ENCODE results near the gene COX6B2.
A peak's percentile ranks its signal among the peaks of the same experiment; 100 is the strongest.

COX6B2 gene

GRCh38 chr19:55387736-55388497 is 33.4 kb upstream of the COX6B2 start:
- no peak overlapping the region for H2BK12ac ChIP-seq (ENCODE audit: low read length)
- H3K27ac ChIP-seq (replicated peaks; ENCODE audit: low read length), result no peak overlapping the region
- H3K4ac ChIP-seq (ENCODE audit: low read length), result no peak overlapping the region
- peaks cover 0 to 3% (median 0%) of the 10 kb centered on the region in 3 experiments for H3K27me3 ChIP-seq (ENCODE audit: control insufficient read depth in 3 of 3, insufficient read depth in 3 of 3, low read depth in 1 of 3, low read length in 3 of 3)
- H3K18ac ChIP-seq (ENCODE audit: low read length), result no peak overlapping the region
- peaks cover 0 to under 1% of the 10 kb centered on the region in 2 donors for H3K9me3 ChIP-seq (replicated peaks in 1 of 2; ENCODE audit: control insufficient read depth in 2 of 2, insufficient read depth in 1 of 2, low read depth in 1 of 2, low read length in 2 of 2)
- peak overlapping the region; percentile 68 for H3K9ac ChIP-seq (ENCODE audit: low read depth, low read length, poor library complexity)
- H2BK120ac ChIP-seq (ENCODE audit: low read depth, low read length), result no peak overlapping the region
- H3K36me3 ChIP-seq (replicated peaks in 1 of 2; ENCODE audit: control insufficient read depth in 2 of 2, insufficient read depth in 2 of 2, low read length in 2 of 2), result peaks cover 44 to 57% of the 10 kb centered on the region in 2 donors
- H2AK5ac ChIP-seq (ENCODE audit: low read depth, low read length), result no peak overlapping the region
- H3K79me1 ChIP-seq (ENCODE audit: low read depth, low read length), result peaks cover 26% of the 10 kb centered on the region
- H4K8ac ChIP-seq (ENCODE audit: low read depth, low read length), result no peak overlapping the region
- no peak overlapping the region for H2AFZ ChIP-seq (ENCODE audit: low read length)
- peak overlapping the region; percentile 22 for H3K4me2 ChIP-seq (ENCODE audit: insufficient read depth, low read length, poor library complexity, severe bottlenecking)
- no peak for DNase-seq (ENCODE audit: low spot score)
- H2BK15ac ChIP-seq (ENCODE audit: low read length), result no peak overlapping the region
- WGBS, 2 donors (ENCODE audit: extremely low coverage in 2 of 2, insufficient read length in 2 of 2, insufficient replicate concordance in 1 of 2), result no CpG with 5 or more reads among the region's 24 CpGs
- no peak overlapping the region for H3K14ac ChIP-seq (ENCODE audit: low read length)
- H3K4me3 ChIP-seq (ENCODE audit: low read length in 2 of 2), result peak overlapping the region; percentile 15 to 89
- peak overlapping the region; percentile 3 for H3K23ac ChIP-seq (ENCODE audit: low read depth, low read length, poor library complexity)
- no peak overlapping the region for H2BK5ac ChIP-seq (ENCODE audit: low read length)
- no peak overlapping the region for H4K91ac ChIP-seq (ENCODE audit: low read depth, low read length, poor library complexity)
- H3K4me1 ChIP-seq (ENCODE audit: control insufficient read depth in 2 of 2, insufficient read depth in 1 of 2, low read depth in 1 of 2, low read length in 2 of 2), result peaks cover 33 to 47% of the 10 kb centered on the region in 2 donors

GRCh38 chr19:55386493-55386971 is 32.0 kb upstream of the COX6B2 start:
- H3K27ac ChIP-seq (replicated peaks; ENCODE audit: low read length), result no peak overlapping the region
- DNase-seq (ENCODE audit: low spot score), result no peak
- WGBS, 2 donors (ENCODE audit: extremely low coverage in 2 of 2, insufficient read length in 2 of 2, insufficient replicate concordance in 1 of 2), result no CpG with 5 or more reads among the region's 33 CpGs

DNA sequence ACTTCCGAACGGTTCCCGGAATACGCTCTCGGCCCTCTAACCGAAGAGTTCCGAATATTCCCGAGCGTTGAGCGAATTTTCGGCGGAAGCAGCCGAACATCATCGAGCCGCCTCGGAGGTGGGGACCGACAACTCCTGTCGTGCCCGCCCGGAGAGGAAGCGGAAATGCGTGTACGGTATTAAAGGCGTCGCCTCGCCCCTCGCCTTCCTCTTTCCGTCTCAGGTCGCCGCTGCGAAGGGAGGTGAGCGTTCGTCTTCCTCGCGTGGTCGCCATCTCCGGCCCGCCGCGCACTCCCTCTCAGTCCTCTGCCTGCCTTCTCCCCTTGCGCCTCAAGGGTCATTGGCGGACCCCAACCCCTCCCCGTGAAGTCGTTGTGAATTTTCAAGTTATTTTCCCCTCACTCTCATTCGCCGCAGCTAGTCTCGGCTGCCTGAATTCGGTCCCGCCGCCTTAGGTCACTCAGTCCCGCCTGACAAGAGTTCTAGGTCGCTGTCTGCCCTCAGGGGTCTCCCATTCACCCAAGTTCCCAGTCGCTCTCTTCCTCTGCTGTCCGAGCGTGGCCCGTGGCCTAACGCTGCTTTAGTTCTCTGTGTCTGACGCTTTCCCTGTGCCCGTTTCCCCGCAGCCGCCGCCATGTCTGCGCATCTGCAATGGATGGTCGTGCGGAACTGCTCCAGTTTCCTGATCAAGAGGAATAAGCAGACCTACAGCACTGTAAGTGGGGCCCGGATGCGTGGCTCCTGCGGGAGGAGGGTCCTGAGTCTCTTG is 31.4 kb upstream of the COX6B2 start, which contains the start of gene RPL28:
RPL28 (plus strand) TSS at position 209 of the 769 bp plus-strand sequence; CDS start at position 635, 426 bp downstream.
- peak within 1 kb of the TSS; percentile 100 for H3K23ac ChIP-seq (ENCODE audit: low read depth, low read length, poor library complexity)
- H3K4ac ChIP-seq (ENCODE audit: low read length), result peak within 1 kb of the TSS; percentile 7
- peak within 1 kb of the TSS; percentile 43 for H2AK5ac ChIP-seq (ENCODE audit: low read depth, low read length)
- H2BK15ac ChIP-seq (ENCODE audit: low read length), result peak within 1 kb of the TSS; percentile 1
- H4K91ac ChIP-seq (ENCODE audit: low read depth, low read length, poor library complexity), result no peak within 1 kb of the TSS
- H3K27ac ChIP-seq (replicated peaks; ENCODE audit: low read length), result peak within 1 kb of the TSS; percentile 81
- H2BK120ac ChIP-seq (ENCODE audit: low read depth, low read length), result no peak within 1 kb of the TSS
- H3K9me3 ChIP-seq (replicated peaks in 1 of 2; ENCODE audit: control insufficient read depth in 2 of 2, insufficient read depth in 1 of 2, low read depth in 1 of 2, low read length in 2 of 2), result peaks cover 2% of the 10 kb centered on the region in 2 donors
- peaks cover 33 to 39% of the 10 kb centered on the region in 2 donors for H3K4me1 ChIP-seq (ENCODE audit: control insufficient read depth in 2 of 2, insufficient read depth in 1 of 2, low read depth in 1 of 2, low read length in 2 of 2)
- peak within 1 kb of the TSS; percentile 62 for H2BK5ac ChIP-seq (ENCODE audit: low read length)
- peaks cover 26% of the 10 kb centered on the region for H3K79me1 ChIP-seq (ENCODE audit: low read depth, low read length)
- peak within 1 kb of the TSS; percentile 92 for H2AFZ ChIP-seq (ENCODE audit: low read length)
- H3K36me3 ChIP-seq (replicated peaks in 1 of 2; ENCODE audit: control insufficient read depth in 2 of 2, insufficient read depth in 2 of 2, low read length in 2 of 2), result peaks cover 39 to 46% of the 10 kb centered on the region in 2 donors
- H3K4me2 ChIP-seq (ENCODE audit: insufficient read depth, low read length, poor library complexity, severe bottlenecking), result peak within 1 kb of the TSS; percentile 96
- peak; percentile 99 for DNase-seq (ENCODE audit: low spot score)
- WGBS, 2 donors (ENCODE audit: extremely low coverage in 2 of 2, insufficient read length in 2 of 2, insufficient replicate concordance in 1 of 2), result no CpG with 5 or more reads among the region's 68 CpGs
- no peak within 1 kb of the TSS for H2BK12ac ChIP-seq (ENCODE audit: low read length)
- H3K4me3 ChIP-seq (ENCODE audit: low read length in 2 of 2), result peak within 1 kb of the TSS; percentile 87 to 89
- H4K8ac ChIP-seq (ENCODE audit: low read depth, low read length), result no peak within 1 kb of the TSS
- H3K27me3 ChIP-seq (ENCODE audit: control insufficient read depth in 3 of 3, insufficient read depth in 3 of 3, low read depth in 1 of 3, low read length in 3 of 3), result peaks cover 0 to 3% (median 0%) of the 10 kb centered on the region in 3 experiments
- H3K14ac ChIP-seq (ENCODE audit: low read length), result peak within 1 kb of the TSS; percentile 79
- H3K9ac ChIP-seq (ENCODE audit: low read depth, low read length, poor library complexity), result peak within 1 kb of the TSS; percentile 95
- peak within 1 kb of the TSS; percentile 87 for H3K18ac ChIP-seq (ENCODE audit: low read length)

More at GRCh38 chr19:55386493-55386971, 32.0 kb upstream of the COX6B2 start:
- H2BK5ac ChIP-seq (ENCODE audit: low read length), result peak overlapping the region; percentile 62
- H2AK5ac ChIP-seq (ENCODE audit: low read depth, low read length), result peak overlapping the region; percentile 43
- H3K36me3 ChIP-seq (replicated peaks in 1 of 2; ENCODE audit: control insufficient read depth in 2 of 2, insufficient read depth in 2 of 2, low read length in 2 of 2), result peaks cover 44 to 52% of the 10 kb centered on the region in 2 donors
- H3K14ac ChIP-seq (ENCODE audit: low read length), result peak overlapping the region; percentile 79
- peak overlapping the region; percentile 7 for H3K4ac ChIP-seq (ENCODE audit: low read length)
- peaks cover 26% of the 10 kb centered on the region for H3K79me1 ChIP-seq (ENCODE audit: low read depth, low read length)
- H2BK15ac ChIP-seq (ENCODE audit: low read length), result no peak overlapping the region
- H3K4me3 ChIP-seq (ENCODE audit: low read length in 2 of 2), result peak overlapping the region; percentile 87 to 89
- no peak overlapping the region for H4K8ac ChIP-seq (ENCODE audit: low read depth, low read length)
- no peak overlapping the region for H2BK120ac ChIP-seq (ENCODE audit: low read depth, low read length)
- peaks cover 33 to 40% of the 10 kb centered on the region in 2 donors for H3K4me1 ChIP-seq (ENCODE audit: control insufficient read depth in 2 of 2, insufficient read depth in 1 of 2, low read depth in 1 of 2, low read length in 2 of 2)
- no peak overlapping the region for H2AFZ ChIP-seq (ENCODE audit: low read length)
- H3K23ac ChIP-seq (ENCODE audit: low read depth, low read length, poor library complexity), result peak overlapping the region; percentile 100
- H2BK12ac ChIP-seq (ENCODE audit: low read length), result no peak overlapping the region
- H3K27me3 ChIP-seq (ENCODE audit: control insufficient read depth in 3 of 3, insufficient read depth in 3 of 3, low read depth in 1 of 3, low read length in 3 of 3), result peaks cover 0 to 3% (median 0%) of the 10 kb centered on the region in 3 experiments
- peaks cover 2% of the 10 kb centered on the region in 2 donors for H3K9me3 ChIP-seq (replicated peaks in 1 of 2; ENCODE audit: control insufficient read depth in 2 of 2, insufficient read depth in 1 of 2, low read depth in 1 of 2, low read length in 2 of 2)
- H3K9ac ChIP-seq (ENCODE audit: low read depth, low read length, poor library complexity), result peak overlapping the region; percentile 95
- peak overlapping the region; percentile 96 for H3K4me2 ChIP-seq (ENCODE audit: insufficient read depth, low read length, poor library complexity, severe bottlenecking)
- H3K18ac ChIP-seq (ENCODE audit: low read length), result peak overlapping the region; percentile 70
- H4K91ac ChIP-seq (ENCODE audit: low read depth, low read length, poor library complexity), result no peak overlapping the region
